AG04450 (cell line): ENCODE results near the gene ZNF561. TPM values are rescaled to one million over a fixed set of nuclear protein-coding genes. Genes with fewer than 3 reads are reported as not detected.

Experiments
- CTCF ChIA-PET: fragments of 300-600, 350-600 bp; formaldehyde crosslinking; extraction: SDS; loops from one replicate; lab custom pipeline; 2022; ENCODE audit warnings: antibody characterized with exemption, inconsistent platforms; lab: Charles Lee
- POLR2A ChIA-PET: fragments of 350-600 bp; formaldehyde crosslinking; extraction: SDS; loops from one replicate; lab custom pipeline; 2021; ENCODE audit warnings: antibody characterized with exemption, inconsistent platforms; lab: Yijun Ruan, JAX
- DNase-seq: peaks from one replicate; pipeline ENCODE4 v3.0.0-alpha.2; 2011; ENCODE audit warnings: low read depth, low spot score
- H3K27ac ChIP-seq: one replicate; pipeline ENCODE4 v1.5.1; 2012; ENCODE audit warnings: low read depth, low read length, control low read depth
- H3K27me3 ChIP-seq: one replicate; pipeline ENCODE4 v1.6.0; 2012; ENCODE audit warnings: low read length; ENCODE audit not compliant: control insufficient read depth, insufficient read depth
- H3K4me3 ChIP-seq: 2 replicates; pipeline ENCODE4 v1.5.1; 2011; ENCODE audit warnings: mild to moderate bottlenecking, low read depth, low read length, control low read depth
- H3K9me3 ChIP-seq: 2 replicates; pipeline ENCODE4 v1.5.1; 2012; ENCODE audit warnings: low read length; ENCODE audit not compliant: control insufficient read depth, insufficient read depth
- CTCF ChIP-seq: IDR thresholded peaks from 2 replicates; pipeline ENCODE4 v1.5.1; 2011; ENCODE audit warnings: low read depth, low read length, control low read depth, inconsistent platforms
- polyA plus RNA-seq: library from polyadenylated mRNA; depleted of rRNA; stranded (reverse); fragments of >200 nt; gene quantifications from 2 replicates; pipeline ENCODE4 v1.2.3, GENCODE V29; 2011

Gene ZNF561
- polyA plus RNA-seq, 1 experiment = 39.3 TPM

GRCh38 chr19:9650345-9650744 is 29.3 kb upstream of the ZNF561 start:
- CTCF ChIA-PET = interaction anchor here (1.0 kb wide), 1 partner anchor 24 kb away, joined by 6 read pairs; no protein-coding TSS in a partner anchor
- Histone ChIP-seq H3K27ac (no peak overlapping the region), H3K27me3 (no peaks in the 10 kb centered on the region), H3K9me3 (peaks cover 31% of the 10 kb centered on the region), H3K4me3 (no peak overlapping the region)
- no peak for DNase-seq
- POLR2A ChIA-PET = no interaction called here
- no peak for TF ChIP-seq CTCF

GRCh38 chr19:9645472-9645871 is 24.4 kb upstream of the ZNF561 start:
- no peak overlapping the region for H3K4me3 ChIP-seq
- TF ChIP-seq CTCF = no peak
- H3K27me3 ChIP-seq = no peaks in the 10 kb centered on the region
- no peak for DNase-seq
- H3K9me3 ChIP-seq = peaks cover 10% of the 10 kb centered on the region; the same call in 1 of the 2 replicates
- ChIA-PET CTCF (interaction anchor here (1.0 kb wide), 2 partner anchors 19 to 254 kb away, joined by 3 read pairs; no protein-coding TSS in a partner anchor), POLR2A (no interaction called here)
- no peak overlapping the region for H3K27ac ChIP-seq

- Histone ChIP-seq H3K27me3 (no peaks in the 10 kb centered on the region), H3K27ac (no peak overlapping the region), H3K9me3 (peaks cover 7% of the 10 kb centered on the region; the same call in 1 of the 2 replicates), H3K4me3 (no peak overlapping the region)
- no peak for DNase-seq
- CTCF ChIA-PET = interaction anchor here (0.7 to 1.0 kb wide), 4 partner anchors 18 to 1063 kb away, joined by 3 read pairs; no protein-coding TSS in a partner anchor
- TF ChIP-seq CTCF = no peak
- POLR2A ChIA-PET = no interaction called here
Observed at GRCh38 chr19:9644472-9644871, 23.4 kb upstream of the ZNF561 start.

- Histone ChIP-seq H3K27me3 (no peaks in the 10 kb centered on the region), H3K4me3 (no peak overlapping the region), H3K27ac (no peak overlapping the region), H3K9me3 (peaks cover 7% of the 10 kb centered on the region; the same call in 1 of the 2 replicates)
- no peak for DNase-seq
- ChIA-PET CTCF (no interaction called here), POLR2A (no interaction called here)
- TF ChIP-seq CTCF = no peak
Observed at GRCh38 chr19:9641810-9642209, 20.8 kb upstream of the ZNF561 start.

- ChIA-PET POLR2A (no interaction called here), CTCF (interaction anchor here (2.3 kb wide), 1 partner anchor 15 kb away, joined by 4 read pairs; no protein-coding TSS in a partner anchor)
- Histone ChIP-seq H3K27ac (no peak overlapping the region), H3K4me3 (no peak overlapping the region), H3K27me3 (no peaks in the 10 kb centered on the region), H3K9me3 (peaks cover 7% of the 10 kb centered on the region; the same call in 1 of the 2 replicates)
- no peak for TF ChIP-seq CTCF
- DNase-seq = no peak
Observed at GRCh38 chr19:9640956-9641355, 19.9 kb upstream of the ZNF561 start.
